ENCODE measurements around the gene HOXB3. TPM values are rescaled to one million over a fixed set of nuclear protein-coding genes. Genes with fewer than 3 reads are reported as not detected.

The HOXB3 gene
- total RNA-seq, 1 experiment from 2014 or later: not detected

GRCh38 chr17:48634493-48635208 lies 44.6 kb upstream of the HOXB3 start:
- H3K23me2 ChIP-seq (ENCODE audit: insufficient read length, low read depth, low read length, poor library complexity, severe bottlenecking): no peaks in the 10 kb centered on the region
- no peak overlapping the region for H2AFZ ChIP-seq (ENCODE audit: low read length)
- H3K27ac Mint-ChIP-seq: no peak overlapping the region
- H2BK20ac ChIP-seq (ENCODE audit: low read depth, low read length, poor library complexity, severe bottlenecking): no peak overlapping the region
- no peak for TF ChIP-seq CTCF (conservative IDR thresholded peaks at IDR 0.05)
- H3K27ac ChIP-seq (ENCODE audit: insufficient read length, low read depth, low read length): no peak overlapping the region
- no peaks in the 10 kb centered on the region for H4K20me1 ChIP-seq (ENCODE audit: control insufficient read depth, insufficient read depth, insufficient read length)
- H4K91ac ChIP-seq (ENCODE audit: insufficient read length, low read depth, low read length): no peak overlapping the region
- no peak overlapping the region for H4K5ac ChIP-seq (ENCODE audit: insufficient read length, low read depth, low read length)
- H3K56ac ChIP-seq (ENCODE audit: insufficient read length, low read depth, low read length): no peak overlapping the region
- H3T11ph ChIP-seq (ENCODE audit: low read length): no peak overlapping the region
- H3K27me3 Mint-ChIP-seq (ENCODE audit: low read depth): peaks cover 100% of the 10 kb centered on the region
- no peaks in the 10 kb centered on the region for H3K79me1 ChIP-seq (ENCODE audit: insufficient read depth, low read depth, low read length, poor library complexity, severe bottlenecking)
- no peak overlapping the region for H3K4me2 ChIP-seq (ENCODE audit: insufficient read depth, insufficient read length, low read length)
- H2BK5ac ChIP-seq (ENCODE audit: insufficient read length, low read length): no peak overlapping the region
- H3K79me2 ChIP-seq (ENCODE audit: insufficient read depth, low read length): no peaks in the 10 kb centered on the region; the same call in 1 of the 2 replicates
- no peak overlapping the region for H3K9ac ChIP-seq (ENCODE audit: extremely low read depth, insufficient read length, low read length)
- H4K8ac ChIP-seq (replicated peaks; ENCODE audit: insufficient read length, low read depth, low read length): no peak overlapping the region
- peaks cover 0 to 1% (median 0%) of the 10 kb centered on the region in 3 experiments; a peak in 2 of 7 replicates for H3K36me3 Mint-ChIP-seq (ENCODE audit: insufficient read depth in 1 of 3, low read depth in 3 of 3)
- peaks cover 4 to 14% of the 10 kb centered on the region in 2 experiments; a peak in 4 of 5 replicates for H3K9me3 Mint-ChIP-seq
- WGBS (ENCODE audit: extremely low coverage, insufficient read length, low lambda C conversion rate): no CpG with 5 or more reads among the region's 20 CpGs
- H3K27me3 ChIP-seq (ENCODE audit: insufficient read depth, low read length): peaks cover 97% of the 10 kb centered on the region
- H3K4ac ChIP-seq (ENCODE audit: low read depth, low read length): no peak overlapping the region
- no peak overlapping the region for H3K18ac ChIP-seq (ENCODE audit: insufficient read length, low read depth, low read length)
- H3K14ac ChIP-seq (ENCODE audit: insufficient read depth, low read length): no peak overlapping the region
- no peaks in the 10 kb centered on the region; the same call in 1 of the 2 replicates for H3K4me1 ChIP-seq (ENCODE audit: insufficient read depth, low read length)
- no peak overlapping the region for H2BK120ac ChIP-seq (ENCODE audit: low read depth, low read length, poor library complexity, severe bottlenecking)
- no peak overlapping the region for H3K4me3 Mint-ChIP-seq
- no peak for DNase-seq
- no peak overlapping the region for H2AK5ac ChIP-seq (ENCODE audit: insufficient read length, low read length)
- peaks cover 2 to 8% of the 10 kb centered on the region in 2 experiments; a peak in 2 of 4 replicates for H3K4me1 Mint-ChIP-seq
- no peak overlapping the region for H3K23ac ChIP-seq (ENCODE audit: insufficient read length, low read depth, low read length)
- no peak overlapping the region for H2BK12ac ChIP-seq (ENCODE audit: insufficient read length, low read depth, low read length)
- no peak overlapping the region for H2BK15ac ChIP-seq (ENCODE audit: low read depth, low read length)
- no peaks in the 10 kb centered on the region for H3K9me3 ChIP-seq (ENCODE audit: control insufficient read depth, low read depth, low read length)
